Fibroblast of mammary gland (primary cell): ENCODE results near the gene AKIP1.

Source experiments
- DNase-seq: peaks from one replicate; pipeline ENCODE4 v3.0.0-alpha.2; 2010; ENCODE audit warnings: low read depth
- H3K4me3 ChIP-seq: 2 replicates; pipeline ENCODE4 v1.5.1; 2011; ENCODE audit warnings: low read depth, mild to moderate bottlenecking, low read length, moderate library complexity; ENCODE audit not compliant: control insufficient read depth
- TF ChIP-seq, protein P1 (sequence below): conservative IDR thresholded peaks from 2 replicates; pipeline ENCODE4 v1.5.1; 2011; ENCODE audit warnings: low read depth, low read length, inconsistent platforms; ENCODE audit not compliant: control insufficient read depth, insufficient read depth

The AKIP1 gene

DNA sequence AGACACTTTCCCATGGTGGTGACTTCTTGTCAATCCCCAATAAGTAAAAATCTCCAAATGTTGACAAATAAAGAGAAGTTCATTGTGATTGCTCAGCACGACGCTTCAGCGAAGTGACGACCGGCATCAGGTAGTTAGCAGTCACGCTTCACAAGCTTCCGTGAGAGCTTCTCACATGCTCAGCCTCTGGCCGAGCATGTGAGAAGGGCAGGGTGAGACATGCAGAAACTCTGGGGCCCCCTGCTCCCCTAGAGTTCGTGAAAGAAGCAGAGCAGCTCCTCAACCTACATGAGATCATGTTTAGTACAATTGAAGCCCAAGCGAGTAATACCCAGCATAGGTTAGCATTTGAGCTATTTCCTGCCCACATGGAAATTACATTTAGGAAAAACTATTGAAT lies 26.2 kb downstream of the AKIP1 start:
- no peak overlapping the region for H3K4me3 ChIP-seq
- DNase-seq = no peak
- TF ChIP-seq, protein P1, sequence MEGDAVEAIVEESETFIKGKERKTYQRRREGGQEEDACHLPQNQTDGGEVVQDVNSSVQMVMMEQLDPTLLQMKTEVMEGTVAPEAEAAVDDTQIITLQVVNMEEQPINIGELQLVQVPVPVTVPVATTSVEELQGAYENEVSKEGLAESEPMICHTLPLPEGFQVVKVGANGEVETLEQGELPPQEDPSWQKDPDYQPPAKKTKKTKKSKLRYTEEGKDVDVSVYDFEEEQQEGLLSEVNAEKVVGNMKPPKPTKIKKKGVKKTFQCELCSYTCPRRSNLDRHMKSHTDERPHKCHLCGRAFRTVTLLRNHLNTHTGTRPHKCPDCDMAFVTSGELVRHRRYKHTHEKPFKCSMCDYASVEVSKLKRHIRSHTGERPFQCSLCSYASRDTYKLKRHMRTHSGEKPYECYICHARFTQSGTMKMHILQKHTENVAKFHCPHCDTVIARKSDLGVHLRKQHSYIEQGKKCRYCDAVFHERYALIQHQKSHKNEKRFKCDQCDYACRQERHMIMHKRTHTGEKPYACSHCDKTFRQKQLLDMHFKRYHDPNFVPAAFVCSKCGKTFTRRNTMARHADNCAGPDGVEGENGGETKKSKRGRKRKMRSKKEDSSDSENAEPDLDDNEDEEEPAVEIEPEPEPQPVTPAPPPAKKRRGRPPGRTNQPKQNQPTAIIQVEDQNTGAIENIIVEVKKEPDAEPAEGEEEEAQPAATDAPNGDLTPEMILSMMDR = no peak

DNA sequence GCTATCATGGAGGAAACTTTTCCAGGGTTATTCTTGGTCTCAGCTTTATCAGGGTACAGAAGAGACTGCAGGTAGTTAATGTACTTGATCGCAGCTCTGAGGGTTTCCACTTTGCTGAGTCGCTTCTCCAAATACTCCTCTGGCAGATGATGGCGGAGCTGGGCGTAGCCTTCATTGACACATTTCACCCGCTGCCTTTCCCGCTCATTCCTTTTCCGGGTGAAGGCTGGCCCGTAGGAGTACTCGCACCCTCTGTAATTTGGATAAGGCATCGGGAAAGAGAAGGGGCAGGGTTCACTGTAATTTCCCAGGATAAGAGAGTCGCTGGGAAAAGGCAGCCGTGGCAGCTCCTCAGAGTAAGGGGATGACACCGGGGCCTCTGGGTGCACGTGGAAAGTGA lies 26.7 kb downstream of the AKIP1 start:
- TF ChIP-seq, protein P1 = no peak
- DNase-seq = no peak

DNA sequence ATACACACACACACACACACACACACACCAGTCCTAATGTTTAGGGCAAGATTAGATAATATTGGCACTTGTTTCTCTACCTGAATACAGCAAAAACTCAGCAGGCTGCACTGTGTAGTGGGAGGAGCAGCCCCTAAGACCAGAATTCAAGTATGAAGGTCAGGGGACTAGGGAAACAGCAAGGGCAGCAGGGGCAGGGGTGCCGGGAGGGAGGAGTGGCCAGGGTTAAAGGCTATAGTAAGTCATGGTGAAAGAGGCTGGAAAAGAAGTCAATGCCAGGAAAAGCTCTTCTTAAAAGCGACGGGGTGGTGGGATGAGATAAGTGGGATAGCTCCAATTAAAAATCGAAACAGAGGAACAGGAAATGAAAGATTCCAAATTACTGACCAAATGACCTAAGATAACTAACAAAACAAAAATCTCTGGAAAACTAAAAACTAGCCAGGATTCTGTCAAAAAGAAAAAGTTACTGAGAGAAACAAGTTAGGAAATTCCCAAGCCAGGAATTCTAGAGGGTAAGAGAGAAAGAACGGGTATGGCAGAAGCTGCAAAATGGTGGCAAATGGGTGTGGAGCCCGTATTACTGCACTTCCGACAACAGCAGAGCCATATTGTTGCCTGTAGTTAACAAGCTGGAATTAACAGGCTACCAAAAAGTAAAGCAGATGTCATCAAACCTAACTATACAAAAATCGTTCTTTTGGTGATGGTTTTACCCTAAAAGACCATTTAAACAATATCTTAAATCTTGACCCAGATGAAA lies 30.5 kb downstream of the AKIP1 start:
- TF ChIP-seq, protein P1 = no peak
- no peak for DNase-seq
- no peak overlapping the region for H3K4me3 ChIP-seq

More for the DNA sequence above, 26.7 kb downstream of the AKIP1 start:
- H3K4me3 ChIP-seq = no peak overlapping the region

DNA sequence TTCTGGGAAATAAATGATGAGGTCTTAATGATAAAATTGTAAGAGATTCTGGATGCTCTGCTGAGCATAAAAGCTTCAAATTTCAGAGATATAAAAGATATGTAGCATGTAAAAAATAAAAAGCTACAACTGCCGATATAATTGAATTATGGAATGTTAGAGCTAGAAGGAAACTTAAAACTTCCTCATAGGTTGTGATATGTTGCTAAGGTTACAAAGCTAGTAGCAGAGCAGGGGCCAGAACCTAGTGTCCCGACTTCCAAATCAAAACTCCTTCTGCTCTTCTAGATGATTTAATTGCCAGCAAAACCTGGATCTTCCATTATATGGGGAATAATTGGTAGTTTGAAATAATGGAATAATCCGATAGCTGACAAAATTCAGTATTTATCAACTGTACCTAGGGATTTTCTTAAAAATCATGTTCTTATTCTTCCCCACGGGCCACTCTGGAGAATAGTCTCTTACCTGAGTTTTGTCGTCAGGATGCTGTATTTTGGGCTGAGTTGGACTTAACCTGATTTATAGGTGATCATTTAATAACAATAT lies 31.6 kb downstream of the AKIP1 start, which contains the start of gene ASCL3:
Gene ASCL3, minus strand, starts transcription at position 499 of the 549 bp plus-strand sequence. CDS start 4,855 bp downstream, outside the sequence.
- no peak within 1 kb of the TSS for H3K4me3 ChIP-seq
- TF ChIP-seq, protein P1 = no peak
- no peak for DNase-seq

DNA sequence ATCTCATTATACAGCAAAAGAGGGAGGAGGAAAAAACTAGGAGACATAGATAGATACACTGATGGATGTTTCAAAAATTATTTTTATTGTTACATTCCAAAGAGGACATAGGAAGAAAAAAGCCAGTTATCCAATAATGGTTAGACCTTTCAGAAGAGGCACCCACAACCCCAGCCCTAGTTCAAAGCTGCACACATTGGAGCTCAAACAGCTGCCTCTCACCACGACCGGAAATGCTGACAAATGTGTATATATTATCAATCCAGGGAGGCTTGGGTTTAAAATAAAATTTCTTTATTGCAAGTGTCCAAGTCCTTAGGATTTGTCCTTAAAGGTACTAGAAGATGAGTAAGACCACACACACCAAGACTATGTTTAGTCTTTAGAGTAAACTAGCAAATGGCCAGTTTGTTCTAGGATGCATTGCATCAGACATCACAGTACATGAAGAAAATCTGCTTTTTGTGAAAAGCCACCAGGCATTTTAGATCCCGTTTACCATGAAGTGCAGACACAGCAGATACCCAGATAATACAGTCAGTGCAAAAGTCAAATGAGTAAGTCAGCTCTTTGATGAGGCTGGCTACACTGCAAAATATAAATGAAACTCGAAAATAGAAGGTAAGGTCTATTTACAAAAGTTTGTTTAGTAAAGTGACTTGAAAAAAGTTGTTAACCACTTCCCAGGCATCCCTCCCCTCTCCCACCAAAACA lies 36.4 kb downstream of the AKIP1 start:
- H3K4me3 ChIP-seq = no peak overlapping the region
- DNase-seq = no peak
- TF ChIP-seq, protein P1 = no peak

DNA sequence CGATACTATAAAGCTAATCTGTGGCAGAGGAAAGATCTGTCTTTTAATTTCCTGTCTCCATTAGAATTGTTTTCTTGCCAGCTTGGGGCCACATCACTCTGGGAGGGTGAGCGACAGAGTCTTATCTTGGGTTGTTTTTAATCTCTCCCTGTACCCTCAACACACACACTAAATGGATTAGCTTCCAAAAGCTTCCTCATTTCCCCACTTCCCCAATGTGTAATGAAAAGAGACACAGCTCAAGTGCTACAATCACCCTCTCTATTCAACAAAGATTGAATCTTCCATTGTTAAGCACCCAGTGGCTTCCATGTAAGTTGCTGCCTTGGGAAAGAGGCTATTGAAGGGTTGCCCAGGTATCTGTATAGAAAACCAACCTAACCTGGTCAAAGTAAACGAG lies 37.9 kb downstream of the AKIP1 start:
- DNase-seq = no peak
- TF ChIP-seq, protein P1 = no peak
- H3K4me3 ChIP-seq = no peak overlapping the region
